Cardiac septum (tissue), 1 donor: ENCODE measurements around the gene TSC22D4. TPM values are rescaled to one million over a fixed set of nuclear protein-coding genes. Genes with fewer than 3 reads are reported as not detected.
"Not testable (repeated sequence)": the region's sequence is repeated elsewhere in the genome, so short reads cannot be mapped to it uniquely, and the experiment has no call there.

Source experiments
- DNase-seq: peaks from one replicate; pipeline ENCODE4 v3.0.0-alpha.2; 2020; ENCODE audit warnings: low spot score
- intact Hi-C: fragments of 100-400 bp; cut with DNase I; formaldehyde crosslinking; loops from one replicate; pipeline ENCODE4 v1.14.0; 2022
- long read RNA-seq: library from polyadenylated mRNA; unstranded; transcript quantifications from one replicate; pipeline ENCODE4 v2.0.0, GENCODE V29; 2021
- total RNA-seq: library from RNA; stranded (reverse); fragmentation: NEBNext Ultra II Directional; extraction: Animal tissue kit (Norgen Biotek cat#: 25700); gene quantifications from one replicate; pipeline ENCODE4 v1.2.1, GENCODE V29; 2021
- donor health status: DM: no; HTN: no; CAD: no.

TSC22D4 gene
- 35.0 TPM for total RNA-seq
- long read RNA-seq, transcript TSC22D4-201 (5 exons, 2,383 nt) = major isoform, 10 of 36 reads
- long read RNA-seq, partial matches to known transcripts = 18 of 36 reads
- long read RNA-seq, other reads (novel, unspliced or antisense) = 6 of 36 reads

DNA sequence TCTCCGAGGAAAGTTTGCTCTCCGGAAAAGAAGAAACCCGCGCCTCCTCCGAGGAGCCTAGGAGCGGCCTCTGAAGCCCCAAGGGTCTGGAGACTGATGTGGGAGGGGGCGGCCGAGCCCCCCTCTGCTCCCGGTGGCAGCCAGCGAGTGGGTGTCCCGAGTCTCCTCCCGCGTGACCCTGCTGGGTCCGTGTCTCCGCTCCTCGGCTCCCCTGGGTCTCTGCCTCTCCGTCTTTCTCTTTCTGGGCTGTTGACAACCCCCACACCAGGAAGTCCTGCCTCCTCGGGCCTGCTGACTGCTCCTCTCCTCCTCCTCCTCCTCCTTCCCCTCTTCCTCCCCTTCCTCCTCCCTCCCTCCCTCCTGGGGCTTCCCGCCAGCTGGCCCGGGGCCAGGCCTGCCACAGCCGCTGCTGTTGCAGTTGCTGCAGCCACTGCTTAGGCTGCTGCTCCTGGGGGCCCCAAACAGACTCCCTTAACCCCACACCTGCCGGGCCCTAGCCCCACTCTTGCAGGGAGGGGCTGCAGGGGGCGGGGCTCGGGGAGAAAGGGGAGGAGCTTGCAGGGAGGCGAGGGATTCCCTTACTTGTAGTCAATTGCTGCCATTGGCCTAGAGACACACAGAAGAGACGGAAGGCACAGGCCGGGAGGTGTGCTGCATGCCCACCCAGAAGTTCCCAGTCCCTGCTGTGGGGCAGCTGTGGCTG, at the start of gene TSC22D4:
Gene TSC22D4 (minus strand): TSS at position 257 of the 703 bp plus-strand sequence. CDS start 1,176 bp downstream, outside the sequence.
- intact Hi-C loops = no loop called here
- DNase-seq = peak; percentile 98

GRCh38 chr7:100528108-100528866, 49.3 kb upstream of the TSC22D4 start:
- DNase-seq, intact Hi-C loops: not testable (repeated sequence)

DNA sequence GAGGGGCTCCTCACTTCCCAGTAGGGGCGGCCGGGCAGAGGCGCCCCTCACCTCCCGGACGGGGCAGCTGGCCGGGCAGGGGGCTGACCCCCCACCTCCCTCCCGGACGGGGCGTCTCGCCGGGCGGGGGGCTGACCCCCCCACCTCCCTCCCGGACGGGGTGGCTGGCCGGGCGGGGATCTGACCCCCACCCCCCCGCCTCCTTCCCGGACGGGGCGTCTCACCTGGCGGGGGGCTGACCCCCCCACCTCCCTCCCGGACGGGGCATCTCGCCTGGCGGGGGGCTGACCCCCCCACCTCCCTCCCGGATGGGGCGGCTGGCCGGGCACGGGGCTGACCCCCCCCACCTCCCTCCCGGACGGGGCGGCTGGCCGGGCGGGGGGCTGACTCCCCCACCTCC, 44.2 kb upstream of the TSC22D4 start:
- intact Hi-C loops, DNase-seq: not testable (repeated sequence)

GRCh38 chr7:100521909-100522593, 43.0 kb upstream of the TSC22D4 start:
- intact Hi-C loops, DNase-seq: not testable (repeated sequence)

DNA sequence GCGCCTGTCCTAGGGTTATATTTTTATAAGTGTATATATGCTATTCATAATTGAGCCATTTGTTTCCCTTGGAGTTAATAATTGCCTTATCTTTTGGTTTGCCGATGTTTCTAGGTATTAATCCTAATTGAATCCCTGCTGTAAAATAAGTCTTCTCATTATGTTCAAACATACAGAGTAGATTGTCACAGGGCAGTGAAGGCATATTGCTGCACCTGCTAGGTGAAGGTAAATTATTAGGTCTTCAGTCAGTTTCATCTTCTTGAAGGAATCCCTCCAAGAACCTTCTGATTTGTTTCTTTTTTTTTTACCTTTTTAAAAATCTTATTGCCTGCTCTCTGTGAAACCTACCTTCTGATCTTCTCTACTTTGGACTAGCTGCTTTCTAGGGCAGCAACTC, 42.1 kb upstream of the TSC22D4 start:
- intact Hi-C loops = no loop called here
- DNase-seq = no peak

- DNase-seq = no peak
- intact Hi-C loops = no loop called here
These were observed 41.1 kb upstream of the TSC22D4 start for GRCh38 chr7:100520138-100520537.

GRCh38 chr7:100519580-100519979, 40.6 kb upstream of the TSC22D4 start:
- intact Hi-C loops = no loop called here
- DNase-seq = no peak

DNA sequence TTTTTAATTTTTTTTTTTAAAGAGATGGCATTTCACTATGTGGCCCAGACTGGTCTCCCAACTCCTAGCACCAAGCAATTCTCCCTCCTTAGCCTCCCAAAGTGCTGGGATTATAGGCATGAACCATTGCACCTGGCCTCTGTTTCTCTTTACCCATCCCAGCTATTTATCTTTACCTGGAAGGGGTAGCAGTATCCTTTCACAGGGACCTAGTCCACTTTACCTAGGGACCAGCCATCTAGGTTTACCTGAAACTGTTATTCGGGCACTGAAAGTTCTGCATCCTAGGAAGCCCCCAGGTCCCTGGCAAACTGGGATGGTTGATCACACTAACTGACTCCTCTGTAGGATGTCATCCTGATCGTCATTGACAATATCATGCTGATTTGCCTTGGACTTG, 38.3 kb upstream of the TSC22D4 start:
- intact Hi-C loops = no loop called here
- DNase-seq = no peak

- DNase-seq = no peak
- intact Hi-C loops = no loop called here
These were observed 37.3 kb upstream of the TSC22D4 start for GRCh38 chr7:100516135-100516812.

- no peak for DNase-seq
- intact Hi-C loops = no loop called here
These were observed 36.1 kb upstream of the TSC22D4 start for GRCh38 chr7:100515072-100515532.

- no peak for DNase-seq
These were observed 34.3 kb upstream of the TSC22D4 start for GRCh38 chr7:100513212-100513810.

GRCh38 chr7:100510437-100511239, 31.6 kb upstream of the TSC22D4 start:
- DNase-seq = no peak
- intact Hi-C loops = no loop called here

More at GRCh38 chr7:100513212-100513810, 34.3 kb upstream of the TSC22D4 start:
- intact Hi-C loops = no loop called here

DNA sequence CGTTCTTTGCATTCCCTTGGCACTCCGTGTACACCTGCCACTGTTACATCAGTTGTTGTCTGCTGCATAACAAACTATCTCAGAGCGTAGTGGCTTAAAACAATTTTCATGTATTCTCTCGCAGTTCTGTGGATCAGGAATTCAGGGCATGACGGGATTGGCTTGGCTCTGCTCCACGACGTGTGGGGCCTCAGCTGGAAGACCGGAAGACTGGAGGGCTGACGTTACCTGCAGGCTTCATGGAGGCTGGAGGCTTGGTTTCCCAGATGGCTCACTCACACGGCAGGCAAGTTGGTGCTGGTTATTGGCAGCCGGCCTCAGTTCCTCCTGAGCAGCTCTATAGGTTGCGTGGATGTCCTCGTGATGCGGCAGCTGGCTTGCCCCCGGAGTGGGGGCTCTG, 30.2 kb upstream of the TSC22D4 start:
- DNase-seq = no peak
- intact Hi-C loops = no loop called here

- intact Hi-C loops = no loop called here
- DNase-seq = no peak
These were observed 27.4 kb upstream of the TSC22D4 start for GRCh38 chr7:100506356-100506923.

DNA sequence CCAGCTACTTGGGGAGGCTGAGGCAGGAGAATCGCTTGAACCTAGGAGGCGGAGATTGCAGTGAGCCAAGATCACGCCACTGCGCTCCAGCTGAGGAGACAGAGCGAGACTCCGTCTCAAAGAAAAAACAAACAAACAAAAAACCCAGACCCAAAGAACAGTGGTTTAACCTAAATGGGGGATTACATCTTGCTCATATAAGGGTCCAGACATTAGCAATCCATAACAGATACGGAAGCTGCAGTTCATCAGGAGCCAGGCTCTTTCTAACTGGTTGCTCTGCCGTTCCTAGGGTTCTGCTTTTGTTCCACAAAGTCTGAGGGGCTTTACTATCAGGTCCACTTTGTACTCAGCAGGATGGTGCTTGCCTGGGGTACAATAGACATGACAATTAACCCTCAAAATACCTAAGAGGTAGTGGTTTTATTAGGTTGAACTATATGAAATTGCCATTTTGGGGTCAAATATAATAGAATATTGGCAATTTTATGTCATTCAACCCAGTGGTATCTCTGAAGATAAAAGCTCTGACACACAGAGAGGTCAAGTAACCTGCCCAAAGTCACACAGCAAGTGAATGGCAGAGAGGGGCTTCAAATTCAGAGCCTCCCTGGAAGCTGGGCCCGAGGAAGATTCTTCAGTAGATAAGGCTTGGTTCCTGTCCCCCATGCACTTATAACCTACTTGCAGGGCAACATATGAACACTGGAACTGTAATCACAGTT, 26.0 kb upstream of the TSC22D4 start:
- intact Hi-C loops = no loop called here
- no peak for DNase-seq

GRCh38 chr7:100504031-100504430, 25.0 kb upstream of the TSC22D4 start:
- DNase-seq, intact Hi-C loops: not testable (repeated sequence)

DNA sequence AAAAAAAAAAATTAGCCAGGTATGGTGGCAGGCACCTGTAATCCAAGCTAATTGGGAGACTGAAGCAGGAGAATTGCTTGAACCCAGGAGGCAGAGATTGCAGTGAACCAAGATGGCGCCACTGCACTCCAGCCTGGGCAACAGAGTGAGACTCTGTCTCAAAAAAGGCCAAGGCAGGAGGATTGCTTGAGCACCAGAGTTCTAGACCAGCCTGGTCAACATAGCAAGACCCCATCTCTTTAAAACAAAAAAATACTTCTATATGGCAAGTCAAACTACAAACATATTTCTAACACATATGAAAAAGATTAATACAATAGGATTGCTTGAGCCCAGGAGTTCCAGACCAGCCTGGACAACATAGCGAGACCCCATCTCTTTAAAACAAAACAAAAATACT, 21.7 kb upstream of the TSC22D4 start:
- DNase-seq, intact Hi-C loops: not testable (repeated sequence)
